H9 (cell line): ENCODE results near the gene RAD23B. TPM values are rescaled to one million over a fixed set of nuclear protein-coding genes. Genes with fewer than 3 reads are reported as not detected.

Experiments
- DNase-seq: peaks from one replicate; pipeline ENCODE4 v3.0.0-alpha.2; 2017
- H2AFZ ChIP-seq: one replicate; pipeline ENCODE4 v1.6.1; 2013; ENCODE audit warnings: mild to moderate bottlenecking, low read length, control low read depth, moderate library complexity
- H2AK5ac ChIP-seq: 2 replicates; pipeline ENCODE4 v1.6.1; 2013; ENCODE audit warnings: low read length, control low read depth, mixed read lengths; ENCODE audit not compliant: insufficient read length
- H2BK120ac ChIP-seq: one replicate; pipeline ENCODE4 v1.6.1; 2013; ENCODE audit warnings: low read depth, mild to moderate bottlenecking, low read length, control low read depth, inconsistent platforms; ENCODE audit not compliant: poor library complexity, severe bottlenecking
- H2BK12ac ChIP-seq: 2 replicates; pipeline ENCODE4 v1.6.1; 2013; ENCODE audit warnings: low read length, control low read depth, mixed read lengths, low read depth; ENCODE audit not compliant: insufficient read length
- H2BK15ac ChIP-seq: 2 replicates; pipeline ENCODE4 v1.6.1; 2013; ENCODE audit warnings: low read depth, low read length, control low read depth
- H2BK20ac ChIP-seq: one replicate; pipeline ENCODE4 v1.6.1; 2013; ENCODE audit warnings: low read depth, mild to moderate bottlenecking, low read length, control low read depth, inconsistent platforms; ENCODE audit not compliant: poor library complexity, severe bottlenecking
- H2BK5ac ChIP-seq: 2 replicates; pipeline ENCODE4 v1.6.1; 2013; ENCODE audit warnings: low read length, control low read depth, mixed read lengths; ENCODE audit not compliant: insufficient read length
- H3K14ac ChIP-seq: 2 replicates; pipeline ENCODE4 v1.6.1; 2013; ENCODE audit warnings: low read length, control low read depth; ENCODE audit not compliant: insufficient read depth
- H3K18ac ChIP-seq: 2 replicates; pipeline ENCODE4 v1.6.1; 2013; ENCODE audit warnings: low read depth, mild to moderate bottlenecking, mixed read lengths, low read length, control low read depth; ENCODE audit not compliant: insufficient read length
- H3K23ac ChIP-seq: 2 replicates; pipeline ENCODE4 v1.6.1; 2013; ENCODE audit warnings: low read length, control low read depth, mixed read lengths, low read depth; ENCODE audit not compliant: insufficient read length
- H3K23me2 ChIP-seq: 2 replicates; pipeline ENCODE4 v1.6.1; 2013; ENCODE audit warnings: low read depth, mild to moderate bottlenecking, mixed read lengths, low read length, control low read depth; ENCODE audit not compliant: insufficient read length, poor library complexity, severe bottlenecking
- H3K27ac ChIP-seq: 2 replicates; pipeline ENCODE4 v1.5.1; 2013; ENCODE audit warnings: low read length, control low read depth, mixed read lengths, low read depth; ENCODE audit not compliant: insufficient read length
- H3K27me3 ChIP-seq: 2 replicates; pipeline ENCODE4 v1.6.1; 2013; ENCODE audit warnings: low read length, control low read depth, inconsistent platforms; ENCODE audit not compliant: insufficient read depth
- H3K4ac ChIP-seq: 2 replicates; pipeline ENCODE4 v1.6.1; 2013; ENCODE audit warnings: low read depth, mild to moderate bottlenecking, control low read depth, inconsistent platforms, low read length, moderate library complexity
- H3K4me1 ChIP-seq: 2 replicates; pipeline ENCODE4 v1.6.1; 2013; ENCODE audit warnings: low read length, control low read depth, inconsistent platforms; ENCODE audit not compliant: insufficient read depth
- H3K4me2 ChIP-seq: 2 replicates; pipeline ENCODE4 v1.6.1; 2013; ENCODE audit warnings: low read length, control low read depth, mixed read lengths; ENCODE audit not compliant: insufficient read length, insufficient read depth
- H3K56ac ChIP-seq: 2 replicates; pipeline ENCODE4 v1.6.1; 2013; ENCODE audit warnings: low read depth, mild to moderate bottlenecking, mixed read lengths, low read length, control low read depth; ENCODE audit not compliant: insufficient read length
- H3K79me1 ChIP-seq: 2 replicates; pipeline ENCODE4 v1.6.1; 2013; ENCODE audit warnings: low read depth, mild to moderate bottlenecking, moderate library complexity, low read length, control low read depth, inconsistent platforms; ENCODE audit not compliant: insufficient read depth, poor library complexity, severe bottlenecking
- H3K79me2 ChIP-seq: 2 replicates; pipeline ENCODE4 v1.6.1; 2013; ENCODE audit warnings: low read length, control low read depth, inconsistent platforms; ENCODE audit not compliant: insufficient read depth
- H3K9ac ChIP-seq: 2 replicates; pipeline ENCODE4 v1.6.1; 2013; ENCODE audit warnings: low read length, control low read depth, mixed read lengths; ENCODE audit not compliant: insufficient read length; ENCODE audit errors: extremely low read depth
- H3K9me3 ChIP-seq: one replicate; pipeline ENCODE4 v1.6.1; 2013; ENCODE audit warnings: low read depth, low read length, inconsistent platforms; ENCODE audit not compliant: control insufficient read depth
- H3T11ph ChIP-seq: one replicate; pipeline ENCODE4 v1.6.1; 2013; ENCODE audit warnings: mild to moderate bottlenecking, low read length, control low read depth, inconsistent platforms
- H4K20me1 ChIP-seq: one replicate; pipeline ENCODE4 v1.6.1; 2013; ENCODE audit not compliant: control insufficient read depth, insufficient read length, insufficient read depth
- H4K5ac ChIP-seq: 2 replicates; pipeline ENCODE4 v1.6.1; 2013; ENCODE audit warnings: low read depth, mild to moderate bottlenecking, mixed read lengths, low read length, control low read depth; ENCODE audit not compliant: insufficient read length
- H4K8ac ChIP-seq: replicated peaks from 2 replicates; pipeline ENCODE4 v1.6.1; 2013; ENCODE audit warnings: low read length, control low read depth, mixed read lengths, low read depth; ENCODE audit not compliant: insufficient read length
- H4K91ac ChIP-seq: 2 replicates; pipeline ENCODE4 v1.6.1; 2013; ENCODE audit warnings: low read depth, mild to moderate bottlenecking, moderate library complexity, mixed read lengths, low read length, control low read depth; ENCODE audit not compliant: insufficient read length
- H3K27ac Mint-ChIP-seq, 3 experiments: 2 replicates in 2 of 3; 3 replicates in 1 of 3; pipeline ENCODE4 v1.8.0; 2020 to 2021; ENCODE audit warnings: mixed read lengths in 3 of 3, mild to moderate bottlenecking in 1 of 3, moderate library complexity in 1 of 3
- H3K27me3 Mint-ChIP-seq: 2 replicates; pipeline ENCODE4 v1.8.0; 2021; ENCODE audit warnings: low read depth, mild to moderate bottlenecking, moderate library complexity, mixed read lengths
- H3K36me3 Mint-ChIP-seq, 3 experiments: 2 replicates in 2 of 3; 3 replicates in 1 of 3; pipeline ENCODE4 v1.8.0; 2020 to 2021; ENCODE audit warnings: low read depth in 3 of 3, mixed read lengths in 3 of 3; ENCODE audit not compliant: insufficient read depth in 1 of 3
- H3K4me1 Mint-ChIP-seq, 2 experiments: 2 replicates each; pipeline ENCODE4 v1.8.0; 2020; ENCODE audit warnings: mixed read lengths in 2 of 2
- H3K4me3 Mint-ChIP-seq, 2 experiments: 2 replicates in 1 of 2; 3 replicates in 1 of 2; pipeline ENCODE4 v1.8.0; 2020 to 2021; ENCODE audit warnings: mild to moderate bottlenecking in 2 of 2, mixed read lengths in 2 of 2, moderate library complexity in 1 of 2
- H3K9me3 Mint-ChIP-seq, 2 experiments: 2 replicates in 1 of 2; 3 replicates in 1 of 2; pipeline ENCODE4 v1.8.0; 2020; ENCODE audit warnings: mild to moderate bottlenecking in 2 of 2, mixed read lengths in 2 of 2, moderate library complexity in 1 of 2
- CTCF ChIP-seq: fragments of 200-600 bp; sonication (generic); conservative IDR thresholded peaks from 3 replicates; pipeline ENCODE4 v1.8.0; 2021; ENCODE audit warnings: antibody characterized with exemption, mild to moderate bottlenecking
- WGBS: extraction: QIAGEN DNeasy Blood & Tissue Kit; methylation state at CpG from one replicate; pipeline ENCODE4 v1.1.7; 2013; ENCODE audit warnings: missing lambda C conversion rate, low lambda C conversion rate, mixed read lengths; ENCODE audit not compliant: insufficient read length; ENCODE audit errors: extremely low coverage; 5-methylcytosine and 5-hydroxymethylcytosine counted together
- total RNA-seq: library from RNA; stranded (reverse); gene quantifications from 2 replicates; pipeline ENCODE4 v1.2.1, GENCODE V29; 2021

The RAD23B gene
- total RNA-seq, 1 experiment from 2014 or later, result 154 TPM

DNA sequence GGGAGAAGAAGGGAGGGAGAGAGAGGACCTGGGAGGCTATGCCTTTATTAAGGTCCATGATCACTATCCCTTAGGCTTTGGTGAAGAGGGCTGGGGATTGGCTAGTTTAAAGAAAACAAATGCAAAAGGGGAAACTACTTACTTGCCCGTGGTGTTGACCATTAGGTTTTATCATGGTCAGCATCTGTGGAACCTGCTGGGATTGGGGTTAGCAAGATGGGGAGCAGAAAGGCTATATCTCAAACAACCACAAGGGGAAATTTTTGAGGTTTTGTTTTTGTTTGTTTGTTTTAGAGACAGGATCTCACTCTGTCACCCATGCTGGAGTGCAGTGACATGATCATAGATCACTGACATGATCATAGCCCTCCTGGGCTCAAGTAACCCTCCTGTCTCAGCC, 9.0 kb upstream of the RAD23B start:
- no peak overlapping the region for H4K91ac ChIP-seq
- H3K27ac ChIP-seq, result no peak overlapping the region
- no peak overlapping the region for H2BK15ac ChIP-seq
- H4K20me1 ChIP-seq, result no peaks in the 10 kb centered on the region
- H3K23ac ChIP-seq, result no peak overlapping the region
- no peak overlapping the region for H2BK5ac ChIP-seq
- no peaks in the 10 kb centered on the region for H3K79me2 ChIP-seq
- H3K4me2 ChIP-seq, result no peak overlapping the region
- no peaks in the 10 kb centered on the region for H3K9me3 Mint-ChIP-seq
- no peak overlapping the region for H2BK12ac ChIP-seq
- H3K27ac Mint-ChIP-seq, result no peak overlapping the region
- no peak overlapping the region for H2AK5ac ChIP-seq
- H3K4ac ChIP-seq, result no peak overlapping the region
- H3K4me1 Mint-ChIP-seq, result peaks cover 14% of the 10 kb centered on the region in 2 experiments
- no peak overlapping the region for H3K4me3 Mint-ChIP-seq
- no peaks in the 10 kb centered on the region for H3K9me3 ChIP-seq
- H3K18ac ChIP-seq, result no peak overlapping the region
- H3K23me2 ChIP-seq, result no peaks in the 10 kb centered on the region
- H2BK20ac ChIP-seq, result no peak overlapping the region
- no peak for DNase-seq
- no peak overlapping the region for H3T11ph ChIP-seq
- H4K5ac ChIP-seq, result no peak overlapping the region
- H3K27me3 Mint-ChIP-seq, result no peaks in the 10 kb centered on the region; the same call in 1 of the 2 replicates
- TF ChIP-seq CTCF, result peak; percentile 33; the same call in 1 of the 3 replicates
- no CpG with 5 or more reads among the region's 1 CpG for WGBS
- no peak overlapping the region for H2AFZ ChIP-seq
- no peak overlapping the region for H3K56ac ChIP-seq
- no peak overlapping the region for H4K8ac ChIP-seq
- no peak overlapping the region for H3K9ac ChIP-seq
- H3K4me1 ChIP-seq, result no peaks in the 10 kb centered on the region; the same call in 1 of the 2 replicates
- no peaks in the 10 kb centered on the region for H3K27me3 ChIP-seq
- no peak overlapping the region for H3K14ac ChIP-seq
- H3K36me3 Mint-ChIP-seq, result no peaks in the 10 kb centered on the region
- no peaks in the 10 kb centered on the region for H3K79me1 ChIP-seq
- H2BK120ac ChIP-seq, result no peak overlapping the region
